Prostate gland (tissue), 2 donors: ENCODE data around the gene BDNF.

ENCODE experiments used
- CTCF ChIP-seq, 4 experiments: fragments of 200-600 bp in 2 of 4; fragments of 450-650 bp in 2 of 4; sonication (generic) in 2 of 4; IDR thresholded peaks; 1 replicate in 3 of 4; 2 replicates in 1 of 4; pipeline ENCODE4 v1.5.1; 2016 to 2019; ENCODE audit warnings: antibody characterized with exemption in 4 of 4, mild to moderate bottlenecking in 2 of 4, moderate library complexity in 2 of 4
- POLR2A ChIP-seq: fragments of 450-650 bp; IDR thresholded peaks from one replicate; pipeline ENCODE4 v1.6.1; 2016; ENCODE audit warnings: antibody characterized with exemption, mild to moderate bottlenecking
- POLR2AphosphoS5 ChIP-seq: sonication (generic); formaldehyde crosslinking; IDR thresholded peaks from one replicate; pipeline ENCODE4 v1.6.1; 2017; ENCODE audit warnings: antibody characterized with exemption

GRCh38 chr11:27635567-27636037, 64.7 kb downstream of the BDNF start:
- no peak for TF ChIP-seq POLR2A
- no peak for TF ChIP-seq CTCF (IDR thresholded peaks at IDR 0.05)
- no peak for TF ChIP-seq POLR2AphosphoS5
